ENCODE measurements around the gene PDLIM7.

Gene PDLIM7

GRCh38 chr5:177462021-177462670 lies 35.3 kb downstream of the PDLIM7 start:
- Histone ChIP-seq H3K27ac (peak overlapping the region; percentile 42), H3K9ac (no peak overlapping the region), H3K4me3 (ENCODE audit: low read depth, low read length) (no peak overlapping the region), H3K4me2 (ENCODE audit: low read length) (no peak overlapping the region), H3K4me1 (no peaks in the 10 kb centered on the region), H3K9me3 (ENCODE audit: control insufficient read depth, low read length) (no peaks in the 10 kb centered on the region), H2AFZ (no peak overlapping the region), H3K79me2 (no peaks in the 10 kb centered on the region), H3K36me3 (ENCODE audit: control insufficient read depth, insufficient read depth, low read length) (no peaks in the 10 kb centered on the region), H3K27me3 (ENCODE audit: control insufficient read depth, insufficient read depth, low read length) (no peaks in the 10 kb centered on the region)
- no peak for TF ChIP-seq CTCF (IDR thresholded peaks at IDR 0.05)

GRCh38 chr5:177459819-177460628 lies 37.4 kb downstream of the PDLIM7 start:
- Histone ChIP-seq H3K4me2 (ENCODE audit: low read length) (no peak overlapping the region), H3K9me3 (ENCODE audit: control insufficient read depth, low read length) (no peaks in the 10 kb centered on the region), H3K27me3 (ENCODE audit: control insufficient read depth, insufficient read depth, low read length) (no peaks in the 10 kb centered on the region), H3K4me3 (ENCODE audit: low read depth, low read length) (no peak overlapping the region), H3K27ac (no peak overlapping the region), H3K79me2 (no peaks in the 10 kb centered on the region), H2AFZ (no peak overlapping the region), H3K9ac (no peak overlapping the region), H3K4me1 (no peaks in the 10 kb centered on the region), H3K36me3 (ENCODE audit: control insufficient read depth, insufficient read depth, low read length) (no peaks in the 10 kb centered on the region)
- no peak for TF ChIP-seq CTCF (IDR thresholded peaks at IDR 0.05)

GRCh38 chr5:177459357-177459756 lies 38.0 kb downstream of the PDLIM7 start:
- no peak overlapping the region for H3K4me2 ChIP-seq (ENCODE audit: low read length)
- H3K36me3 ChIP-seq (ENCODE audit: control insufficient read depth, insufficient read depth, low read length): no peaks in the 10 kb centered on the region
- no peak overlapping the region for H3K9ac ChIP-seq
- H3K27me3 ChIP-seq (ENCODE audit: control insufficient read depth, insufficient read depth, low read length): no peaks in the 10 kb centered on the region
- H3K9me3 ChIP-seq (ENCODE audit: control insufficient read depth, low read length): no peaks in the 10 kb centered on the region
- no peak overlapping the region for H3K27ac ChIP-seq
- no peak overlapping the region for H3K4me3 ChIP-seq (ENCODE audit: low read depth, low read length)
- H3K79me2 ChIP-seq: no peaks in the 10 kb centered on the region
- no peaks in the 10 kb centered on the region for H3K4me1 ChIP-seq
- TF ChIP-seq CTCF (IDR thresholded peaks at IDR 0.05): no peak
- H2AFZ ChIP-seq: no peak overlapping the region

- no peaks in the 10 kb centered on the region for H3K36me3 ChIP-seq (ENCODE audit: control insufficient read depth, insufficient read depth, low read length)
- H3K4me1 ChIP-seq: peaks cover 3% of the 10 kb centered on the region
- H3K9ac ChIP-seq: no peak overlapping the region
- no peaks in the 10 kb centered on the region for H3K79me2 ChIP-seq
- H3K9me3 ChIP-seq (ENCODE audit: control insufficient read depth, low read length): no peaks in the 10 kb centered on the region
- H3K4me2 ChIP-seq (ENCODE audit: low read length): no peak overlapping the region
- peaks cover 2% of the 10 kb centered on the region for H3K27me3 ChIP-seq (ENCODE audit: control insufficient read depth, insufficient read depth, low read length)
- H3K4me3 ChIP-seq (ENCODE audit: low read depth, low read length): no peak overlapping the region
- no peak overlapping the region for H3K27ac ChIP-seq
- H2AFZ ChIP-seq: no peak overlapping the region
- TF ChIP-seq CTCF (IDR thresholded peaks at IDR 0.05): no peak
Observed at GRCh38 chr5:177458912-177459350, 38.5 kb downstream of the PDLIM7 start.
